ELF-1 (cell line): ENCODE results near the gene KRT35.

Experiments used
- DNase-seq: peaks from one replicate; pipeline ENCODE4 v3.0.0-alpha.2; 2016; ENCODE audit warnings: low read depth, low spot score

The KRT35 gene

GRCh38 chr17:41481036-41481435 lies at the start of gene KRT35:
KRT35 (minus strand) TSS chr17:41481151; CDS start chr17:41481097, 54 bp downstream.
- DNase-seq, result no peak

- DNase-seq, result peak; percentile 93
Observed at GRCh38 chr17:41530062-41531048, 49.4 kb upstream of the KRT35 start.

GRCh38 chr17:41529491-41529915 lies 48.6 kb upstream of the KRT35 start:
- DNase-seq, result no peak

GRCh38 chr17:41528959-41529353 lies 48.0 kb upstream of the KRT35 start:
- peak; percentile 68 for DNase-seq

- DNase-seq, result no peak
Observed at GRCh38 chr17:41527063-41528023, 46.4 kb upstream of the KRT35 start.

- no peak for DNase-seq
Observed at GRCh38 chr17:41524261-41524660, 43.3 kb upstream of the KRT35 start.

DNA sequence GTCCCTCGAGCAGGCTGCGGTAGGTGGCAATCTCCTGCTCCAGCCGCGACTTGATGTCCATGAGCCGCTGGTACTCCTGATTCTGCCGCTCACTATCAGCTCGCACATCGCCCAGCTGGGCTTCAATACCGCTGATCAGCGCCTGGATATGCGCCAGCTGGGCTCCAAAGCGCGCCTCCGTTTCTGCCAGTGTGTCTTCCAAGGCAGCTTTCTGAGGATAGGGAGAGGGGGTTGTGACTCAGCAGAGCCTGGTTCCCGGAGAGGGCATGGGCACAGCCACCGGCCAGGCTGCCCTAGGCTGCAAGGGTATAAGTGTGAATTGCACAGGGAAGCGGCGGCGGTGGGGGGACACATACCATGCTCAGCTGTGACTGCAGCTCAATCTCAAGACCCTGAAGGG lies 42.8 kb upstream of the KRT35 start:
- no peak for DNase-seq

GRCh38 chr17:41523225-41523593 lies 42.3 kb upstream of the KRT35 start:
- DNase-seq, result no peak

DNA sequence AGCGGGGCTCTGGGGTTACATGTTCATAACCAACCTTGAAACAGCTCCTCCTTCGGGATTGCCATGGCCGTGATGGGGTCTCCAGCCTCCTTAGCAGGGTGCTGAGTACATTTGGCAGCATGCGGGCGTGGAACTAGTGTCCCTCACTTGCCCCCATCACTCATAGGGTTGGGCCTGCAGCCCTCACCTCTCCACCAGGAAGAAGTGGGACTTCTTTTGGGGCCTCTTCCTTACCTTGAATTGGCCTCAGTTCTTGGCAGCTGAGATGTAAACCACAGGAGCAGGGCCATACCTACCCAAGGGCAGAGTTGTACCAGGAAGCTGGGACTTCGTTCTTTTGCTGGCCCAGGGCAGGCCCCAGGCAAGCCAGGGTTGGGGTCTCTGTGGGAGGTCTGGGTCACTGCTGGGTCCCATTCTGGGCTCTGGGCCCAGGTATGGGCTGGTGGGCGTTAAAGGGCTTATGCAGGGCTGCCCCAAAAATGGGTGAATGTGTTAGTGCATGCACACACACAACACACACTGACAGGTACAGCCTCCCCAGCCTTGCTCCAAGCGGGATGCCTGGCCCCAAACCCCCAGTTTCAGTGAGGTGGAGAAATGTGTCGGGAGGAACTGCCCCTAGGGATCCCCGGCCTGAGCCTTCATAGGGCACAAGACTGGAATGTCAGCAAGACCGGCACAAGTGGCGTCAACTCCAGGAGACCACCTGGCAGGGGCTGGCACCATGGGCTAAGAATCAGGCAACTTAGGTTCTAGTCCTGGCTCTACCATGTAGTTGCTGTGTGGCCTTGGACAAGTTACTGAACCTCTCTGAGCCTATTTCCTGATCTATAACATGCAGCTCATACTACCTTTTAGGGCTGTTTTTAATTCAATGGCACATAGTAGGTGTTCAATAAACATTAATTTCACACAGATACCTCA lies 41.6 kb upstream of the KRT35 start:
- peak; percentile 63 for DNase-seq

- DNase-seq, result peak; percentile 86
Observed at GRCh38 chr17:41521574-41522261, 40.8 kb upstream of the KRT35 start.

GRCh38 chr17:41520821-41521521 lies 40.0 kb upstream of the KRT35 start:
- no peak for DNase-seq

DNA sequence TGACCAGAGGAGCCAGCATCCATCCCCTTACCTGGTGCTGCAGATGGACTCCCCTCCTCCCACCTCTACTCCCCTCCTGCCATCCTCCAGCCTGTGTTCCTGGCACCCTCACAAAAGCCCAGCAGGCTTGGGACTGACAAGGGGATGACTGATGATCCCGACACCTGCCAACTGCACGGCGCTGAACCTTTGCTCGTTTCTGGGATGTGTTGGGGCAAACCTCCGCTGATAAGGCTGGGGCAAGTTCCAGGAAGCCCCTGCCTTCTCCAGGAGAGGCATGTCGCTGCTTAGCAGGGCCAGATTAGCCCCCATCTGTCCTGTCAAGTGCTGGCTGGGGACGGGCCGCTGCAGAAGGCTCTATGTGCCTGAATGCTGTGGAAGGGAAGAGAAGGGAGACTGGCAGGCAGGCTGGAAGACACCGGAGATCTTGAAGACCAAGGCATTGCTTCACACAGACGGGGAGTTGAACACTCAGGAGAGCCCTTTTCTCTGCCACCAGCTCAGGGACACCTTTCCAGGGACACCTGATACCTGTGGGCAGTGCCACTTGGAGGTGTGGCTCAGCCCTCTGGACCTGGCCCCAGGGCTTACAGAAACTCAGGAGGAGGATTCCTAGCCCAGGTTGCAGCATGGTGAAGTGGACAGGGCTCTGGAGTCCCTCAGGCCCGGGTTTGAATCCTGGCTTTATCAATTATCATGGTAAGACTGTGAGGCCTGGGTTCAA lies 38.7 kb upstream of the KRT35 start:
- DNase-seq, result peak; percentile 62

GRCh38 chr17:41518789-41519449 lies 38.0 kb upstream of the KRT35 start, which contains the start of gene KRT15:
KRT15 (minus strand) TSS chr17:41518890; CDS start chr17:41518827, 63 bp downstream.
- no peak for DNase-seq

GRCh38 chr17:41518031-41518430 lies 37.1 kb upstream of the KRT35 start:
- DNase-seq, result no peak

- no peak for DNase-seq
Observed at GRCh38 chr17:41516830-41517283, 35.9 kb upstream of the KRT35 start.

- DNase-seq, result no peak
Observed at GRCh38 chr17:41516147-41516829, 35.3 kb upstream of the KRT35 start.

DNA sequence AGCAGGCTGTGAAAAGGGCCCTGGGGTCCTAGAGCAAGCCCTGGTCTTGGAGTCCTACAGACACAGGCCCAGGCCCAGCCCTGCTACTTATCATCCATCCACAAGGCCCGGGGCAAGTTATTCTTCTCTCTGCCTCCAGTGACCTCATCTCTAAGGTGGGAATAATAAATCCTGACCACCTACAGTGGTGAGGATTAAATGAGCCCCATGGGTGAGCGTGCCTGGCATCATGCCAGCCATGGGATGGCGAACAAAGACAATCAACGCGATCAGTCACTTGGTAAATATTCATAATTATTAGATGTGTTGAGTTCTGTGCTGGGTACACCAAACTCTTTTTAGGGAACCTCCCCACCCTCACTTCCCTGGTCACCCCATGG lies 32.2 kb upstream of the KRT35 start:
- DNase-seq, result no peak
